Posterior cingulate gyrus (tissue), 11 donors: ENCODE results near the gene SUSD3.
A peak's percentile ranks its signal among the peaks of the same experiment; 100 is the strongest.

Experiments used
- DNase-seq, 10 donors: peaks; one replicate each; pipeline versions ENCODE4 v3.0.0 to v3.0.0-alpha.2; 2020 to 2021; ENCODE audit warnings: mixed read lengths in 3 of 10
- intact Hi-C: fragments of 100-400 bp; cut with DNase I; formaldehyde crosslinking; loops from one replicate; pipeline ENCODE4 v1.15.1; 2023

Gene SUSD3

GRCh38 chr9:93129691-93130500 is 71.4 kb downstream of the SUSD3 start:
- peak in 2 of 10 donors; percentile 72 to 76 for DNase-seq
- intact Hi-C loops: loop anchor here (5.0 kb wide), 1 partner anchor 33 kb away; the partner anchor contains the start of gene CARD19

GRCh38 chr9:93130861-93131481 is 72.5 kb downstream of the SUSD3 start:
- no peak for DNase-seq
- intact Hi-C loops: loop anchor here (5.0 kb wide), 1 partner anchor 34 kb away; the partner anchor contains the start of gene CARD19

DNA sequence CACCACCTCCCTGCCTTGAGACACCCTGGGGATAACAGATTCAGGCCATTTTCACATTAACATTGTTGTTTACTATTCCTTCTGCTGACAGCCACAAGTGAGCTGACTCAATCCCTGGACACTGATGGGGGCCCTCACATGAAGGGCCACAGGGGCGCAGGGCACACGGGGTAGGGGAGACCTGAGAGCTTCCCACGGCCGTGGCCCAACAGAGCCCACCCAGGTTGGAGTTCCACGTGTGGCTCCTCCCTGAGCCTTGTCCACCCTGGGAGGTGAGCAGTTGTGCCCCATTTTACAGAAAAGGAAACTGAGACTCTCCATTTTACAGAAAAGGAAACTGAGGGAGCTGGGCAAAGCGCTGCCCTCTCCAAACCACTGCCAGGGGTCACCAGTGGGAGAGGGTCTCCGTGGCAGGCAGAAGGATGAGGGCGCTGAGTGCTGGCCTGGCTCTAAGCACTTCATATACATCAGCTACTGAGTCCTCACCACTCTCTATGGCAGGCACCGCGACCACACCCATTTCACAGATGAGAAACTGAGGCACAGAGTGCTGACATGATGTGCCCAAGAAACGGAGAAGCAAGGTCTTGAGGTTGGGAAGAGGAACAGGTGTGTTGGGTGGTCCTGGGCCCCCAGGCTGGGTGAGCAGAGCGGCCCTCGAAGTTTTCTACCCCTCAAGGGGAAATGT is 73.2 kb downstream of the SUSD3 start:
- intact Hi-C loops: loop anchor here (5.0 kb wide), 1 partner anchor 34 kb away; the partner anchor contains the start of gene CARD19
- no peak for DNase-seq

- DNase-seq: peak in 6 of 10 donors; percentile 32 to 92 (median 68)
- intact Hi-C loops: loop anchor here (5.0 kb wide), 1 partner anchor 35 kb away; the partner anchor contains the start of gene CARD19
These were observed 73.9 kb downstream of the SUSD3 start for GRCh38 chr9:93132287-93132927.

DNA sequence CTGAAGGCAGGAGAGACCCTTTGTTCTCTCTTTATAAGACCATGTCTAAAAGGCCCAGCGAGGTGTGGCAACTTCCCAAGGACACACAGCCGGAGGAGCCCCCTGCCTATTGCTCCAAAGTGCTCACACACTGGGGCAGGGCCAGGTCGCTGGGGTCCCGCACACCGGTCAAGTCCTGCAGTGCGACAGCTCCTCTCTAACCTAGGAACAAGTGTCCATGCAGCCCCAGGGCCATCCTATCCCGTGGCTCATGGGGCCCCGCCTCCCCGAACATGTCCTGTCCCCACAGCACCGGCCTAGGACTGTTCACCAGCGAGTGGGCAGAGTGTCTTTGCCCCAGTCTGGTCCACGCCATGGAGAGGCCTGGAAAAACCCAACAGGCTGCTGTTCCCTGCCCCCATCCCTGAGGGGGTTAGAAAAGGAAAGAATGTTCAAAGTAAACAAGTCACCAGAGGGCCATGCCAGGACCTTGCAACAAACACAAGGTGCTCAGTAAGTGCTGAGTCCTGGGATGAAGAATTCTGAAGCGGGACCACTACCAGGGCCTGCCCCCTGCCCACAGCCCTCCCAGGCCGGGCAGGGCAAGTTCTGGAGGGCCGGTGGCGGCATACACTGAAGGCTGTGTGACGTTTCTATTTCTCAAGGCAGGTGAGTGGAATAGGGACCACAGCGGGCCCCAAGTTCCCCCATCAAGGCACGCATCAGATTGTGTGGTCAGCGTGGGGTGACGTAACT is 74.6 kb downstream of the SUSD3 start:
- DNase-seq: no peak
- intact Hi-C loops: loop anchor here (5.0 kb wide), 1 partner anchor 36 kb away; the partner anchor contains the start of gene CARD19

- intact Hi-C loops: loop anchor here (5.0 kb wide), 1 partner anchor 36 kb away; the partner anchor contains the start of gene CARD19
- DNase-seq: peak in 9 of 10 donors; percentile 53 to 92 (median 66)
These were observed 75.1 kb downstream of the SUSD3 start for GRCh38 chr9:93133681-93134014.

DNA sequence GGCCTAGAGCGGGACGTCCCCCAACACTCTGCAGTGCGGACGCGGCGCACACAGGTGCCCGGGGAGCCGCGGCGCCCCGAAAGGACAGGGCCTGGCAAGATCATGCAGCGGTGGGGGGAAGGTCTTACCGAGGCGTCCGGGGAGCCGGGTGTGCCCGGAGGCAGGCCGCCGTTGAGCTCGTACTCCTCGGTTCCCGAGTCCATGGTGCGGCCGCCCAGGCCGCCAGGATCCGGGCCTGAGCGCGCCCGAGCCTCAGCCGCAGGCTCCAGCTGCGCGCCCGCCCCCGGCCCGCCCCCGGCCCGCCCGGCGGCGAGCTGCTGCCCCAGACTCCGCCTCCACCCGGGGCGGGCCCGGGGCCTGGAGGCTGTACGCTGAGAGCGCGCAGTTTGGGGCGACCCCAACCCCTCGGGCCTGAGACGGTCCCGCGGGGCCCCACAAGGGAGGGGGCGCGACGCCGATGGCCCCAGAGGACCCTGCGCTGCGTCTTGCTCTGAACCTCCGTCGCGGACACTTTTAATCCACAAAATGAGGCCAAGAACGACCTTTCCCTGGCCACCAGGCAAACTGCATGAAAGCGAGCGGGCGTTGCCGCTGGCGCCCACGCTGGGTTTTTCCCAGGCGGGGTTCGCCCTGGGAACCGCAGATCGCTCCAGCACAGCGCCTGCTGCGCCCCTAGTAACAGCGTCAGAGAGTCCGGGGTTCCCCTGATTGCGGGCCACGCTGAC is 75.7 kb downstream of the SUSD3 start, which contains the start of gene NINJ1:
NINJ1 (minus strand) TSS at position 237 of the 725 bp plus-strand sequence; CDS start at position 203, 34 bp downstream.
- peak in 7 of 10 donors; percentile 44 to 93 (median 57) for DNase-seq
- intact Hi-C loops: loop anchor here (5.0 kb wide), 1 partner anchor 37 kb away; the partner anchor contains the start of gene CARD19
